H1 (cell line): ENCODE results near the gene SFTPB. TPM values are rescaled to one million over a fixed set of nuclear protein-coding genes. Genes with fewer than 3 reads are reported as not detected.

Source experiments
- CTCF ChIA-PET: fragments of 300-600 bp; sonication (Branson Sonifier 250); formaldehyde crosslinking; loops from one replicate; lab custom pipeline; 2021; ENCODE audit not compliant: partially characterized antibody; lab: Charles Lee
- POLR2A ChIA-PET: fragments of 300-600 bp; sonication (Branson Sonifier 250); formaldehyde crosslinking; loops from one replicate; lab custom pipeline; 2021; ENCODE audit warnings: inconsistent platforms; ENCODE audit not compliant: partially characterized antibody; lab: Charles Lee
- DNase-seq, 2 experiments: peaks; one replicate each; pipeline versions ENCODE4 v3.0.0 to v3.0.0-alpha.2; 2010 to 2022; ENCODE audit warnings: low spot score in 2 of 2, low read depth in 1 of 2, mixed read lengths in 1 of 2
- FAIRE-seq: peaks from 2 replicates; lab custom pipeline; 2011; peaks lifted over from hg19 to GRCh38; lab: Jason Lieb, UNC
- H2AFZ ChIP-seq: 2 replicates; pipeline ENCODE4 v1.8.1; 2012; ENCODE audit warnings: low read length, inconsistent platforms
- H2AK5ac ChIP-seq: 2 replicates; pipeline ENCODE4 v1.6.1; 2013; ENCODE audit warnings: low read depth, low read length
- H2BK120ac ChIP-seq: replicated peaks from 2 replicates; pipeline ENCODE3; 2013; ENCODE audit warnings: low read depth, low read length, inconsistent platforms
- H2BK12ac ChIP-seq: 2 replicates; pipeline ENCODE4 v1.6.1; 2013; ENCODE audit warnings: low read depth, low read length
- H2BK15ac ChIP-seq: 2 replicates; pipeline ENCODE4 v1.6.1; 2013; ENCODE audit warnings: low read length
- H2BK20ac ChIP-seq: 2 replicates; pipeline ENCODE4 v1.6.1; 2013; ENCODE audit warnings: low read length
- H2BK5ac ChIP-seq: 2 replicates; pipeline ENCODE4 v1.6.1; 2013; ENCODE audit warnings: low read depth, low read length
- H3K14ac ChIP-seq: 2 replicates; pipeline ENCODE4 v1.6.1; 2013; ENCODE audit warnings: inconsistent platforms; ENCODE audit not compliant: insufficient read length
- H3K18ac ChIP-seq: 2 replicates; pipeline ENCODE4 v1.6.1; 2013; ENCODE audit warnings: low read length; ENCODE audit errors: extremely low read depth
- H3K23ac ChIP-seq: 2 replicates; pipeline ENCODE4 v1.6.1; 2013; ENCODE audit warnings: inconsistent platforms; ENCODE audit not compliant: insufficient read length
- H3K23me2 ChIP-seq: 2 replicates; pipeline ENCODE4 v1.6.1; 2013; ENCODE audit warnings: low read depth, low read length
- H3K27ac ChIP-seq: 2 replicates; pipeline ENCODE4 v1.6.1; 2011; ENCODE audit warnings: low read depth, low read length, inconsistent platforms
- H3K27me3 ChIP-seq, 4 experiments: replicated peaks in 1 of 4; 1 replicate in 1 of 4; 2 replicates in 3 of 4; pipeline versions ENCODE4 v1.6.1 to v1.8.1; 2011 to 2013; ENCODE audit warnings: low read length in 3 of 4, mild to moderate bottlenecking in 3 of 4, inconsistent platforms in 2 of 4, mixed read lengths in 2 of 4, moderate library complexity in 1 of 4; ENCODE audit not compliant: control insufficient read depth in 3 of 4, insufficient read depth in 3 of 4; ENCODE audit errors: extremely low read depth in 1 of 4
- H3K36me3 ChIP-seq, 4 experiments: 2 replicates each; pipeline versions ENCODE4 v1.6.1 to v1.8.1; 2011 to 2013; ENCODE audit warnings: mild to moderate bottlenecking in 4 of 4, low read length in 3 of 4, moderate library complexity in 2 of 4, control low read depth in 1 of 4, inconsistent platforms in 1 of 4; ENCODE audit not compliant: insufficient read depth in 4 of 4, control insufficient read depth in 2 of 4
- H3K4ac ChIP-seq: replicated peaks from 2 replicates; pipeline ENCODE3; 2013; ENCODE audit warnings: low read length, low read depth, mixed read lengths, inconsistent platforms; ENCODE audit not compliant: insufficient read length
- H3K4me1 ChIP-seq, 4 experiments: replicated peaks in 1 of 4; 1 replicate in 1 of 4; 2 replicates in 3 of 4; pipeline versions ENCODE4 v1.6.1 to v1.8.1; 2011 to 2013; ENCODE audit warnings: low read length in 3 of 4, inconsistent platforms in 2 of 4, mixed read lengths in 1 of 4; ENCODE audit not compliant: insufficient read depth in 4 of 4, control insufficient read depth in 3 of 4
- H3K4me2 ChIP-seq, 2 experiments: 2 replicates each; pipeline versions ENCODE4 v1.6.1 to v1.8.1; 2011 to 2013; ENCODE audit warnings: low read depth in 2 of 2, low read length in 2 of 2, control low read depth in 1 of 2, inconsistent platforms in 1 of 2, mild to moderate bottlenecking in 1 of 2; ENCODE audit not compliant: insufficient read depth in 1 of 2
- H3K4me3 ChIP-seq, 4 experiments: fragments of 200-600, 300-600 bp in 1 of 4; sonication (generic), shearing (Covaris generic), sonication (Bioruptor Twin) in 1 of 4; 2 replicates each; pipeline versions ENCODE4 v1.5.1 to v1.8.1; 2011 to 2016; ENCODE audit warnings: low read length in 4 of 4, low read depth in 3 of 4, control low read depth in 2 of 4, inconsistent platforms in 2 of 4, mild to moderate bottlenecking in 2 of 4, mixed read lengths in 1 of 4, moderate library complexity in 1 of 4; ENCODE audit not compliant: insufficient read depth in 2 of 4; ENCODE audit errors: extremely low read depth in 1 of 4
- H3K56ac ChIP-seq: replicated peaks from 2 replicates; pipeline ENCODE3; 2013; ENCODE audit warnings: low read depth, mild to moderate bottlenecking, mixed read lengths, low read length, inconsistent platforms; ENCODE audit not compliant: insufficient read length
- H3K79me1 ChIP-seq: 2 replicates; pipeline ENCODE4 v1.6.1; 2013; ENCODE audit warnings: low read depth, low read length, control low read depth
- H3K79me2 ChIP-seq, 2 experiments: 2 replicates each; pipeline versions ENCODE4 v1.6.1 to v1.8.1; 2012 to 2013; ENCODE audit warnings: low read length in 2 of 2, mild to moderate bottlenecking in 2 of 2, inconsistent platforms in 1 of 2; ENCODE audit not compliant: insufficient read depth in 2 of 2, control insufficient read depth in 1 of 2
- H3K9ac ChIP-seq, 4 experiments: replicated peaks in 1 of 4; 1 replicate in 1 of 4; 2 replicates in 3 of 4; pipeline versions ENCODE4 v1.6.1 to v1.8.1; 2011 to 2013; ENCODE audit warnings: low read depth in 3 of 4, low read length in 3 of 4, control low read depth in 2 of 4, mild to moderate bottlenecking in 2 of 4, moderate library complexity in 2 of 4, inconsistent platforms in 1 of 4; ENCODE audit errors: extremely low read depth in 1 of 4
- H3K9me3 ChIP-seq, 2 experiments: 2 replicates each; pipeline versions ENCODE4 v1.6.1 to v1.8.1; 2012 to 2013; ENCODE audit warnings: mild to moderate bottlenecking in 2 of 2, moderate library complexity in 2 of 2, control low read depth in 1 of 2, inconsistent platforms in 1 of 2, low read depth in 1 of 2, low read length in 1 of 2, mixed read lengths in 1 of 2; ENCODE audit not compliant: insufficient read depth in 2 of 2
- H4K20me1 ChIP-seq, 2 experiments: replicated peaks in 1 of 2; 2 replicates each; pipeline versions ENCODE3 to v1.8.1; 2011 to 2013; ENCODE audit warnings: inconsistent platforms in 2 of 2, low read length in 2 of 2, mild to moderate bottlenecking in 1 of 2; ENCODE audit not compliant: insufficient read depth in 2 of 2, control insufficient read depth in 1 of 2
- H4K5ac ChIP-seq: 2 replicates; pipeline ENCODE4 v1.6.1; 2013; ENCODE audit warnings: low read length, low read depth, mixed read lengths, inconsistent platforms; ENCODE audit not compliant: insufficient read length
- H4K8ac ChIP-seq: 2 replicates; pipeline ENCODE4 v1.8.0; 2013; ENCODE audit warnings: mild to moderate bottlenecking, moderate library complexity, low read length, inconsistent platforms; ENCODE audit not compliant: insufficient read depth; ENCODE audit errors: extremely low read depth
- H4K91ac ChIP-seq: replicated peaks from 2 replicates; pipeline ENCODE3; 2013; ENCODE audit warnings: low read length, mixed read lengths, inconsistent platforms; ENCODE audit not compliant: insufficient read length
- BCL11A ChIP-seq, 2 experiments: IDR thresholded peaks; one replicate each; pipeline ENCODE4 v1.6.1; 2011; ENCODE audit warnings: low read depth in 2 of 2, low read length in 2 of 2, mild to moderate bottlenecking in 2 of 2
- GTF2F1 ChIP-seq: IDR thresholded peaks from 2 replicates; pipeline ENCODE4 v1.6.1; 2012; ENCODE audit warnings: low read depth, low read length, improper control_type of control experiment, borderline replicate concordance
- KDM5A ChIP-seq: fragments of 200-600 bp; IDR thresholded peaks from 2 replicates; pipeline ENCODE4 v1.7.1; 2012; ENCODE audit warnings: mild to moderate bottlenecking, low read length, inconsistent platforms, mixed read lengths
- NANOG ChIP-seq: IDR thresholded peaks from 2 replicates; pipeline ENCODE4 v1.6.1; 2011; ENCODE audit warnings: low read length, low read depth, mild to moderate bottlenecking, inconsistent platforms; ENCODE audit not compliant: insufficient read depth, poor library complexity, severe bottlenecking
- TAF1 ChIP-seq: IDR thresholded peaks from 2 replicates; pipeline ENCODE4 v1.6.1; 2011; ENCODE audit warnings: mild to moderate bottlenecking, low read depth, low read length
- WGBS, 2 experiments: shearing (Covaris generic) in 1 of 2; methylation state at CpG; one replicate each; pipeline versions ENCODE4 v1.1.6 to v1.1.7; 2013 to 2015; ENCODE audit warnings: low lambda C conversion rate in 2 of 2, mixed read lengths in 2 of 2, inconsistent platforms in 1 of 2, low coverage in 1 of 2, missing lambda C conversion rate in 1 of 2; ENCODE audit not compliant: insufficient replicate concordance in 2 of 2, insufficient coverage in 1 of 2, insufficient read length in 1 of 2; ENCODE audit errors: extremely low coverage in 1 of 2, missing lambda C conversion rate in 1 of 2; 5-methylcytosine and 5-hydroxymethylcytosine counted together
- polyA plus RNA-seq, 7 experiments: library from polyadenylated mRNA; depleted of rRNA in 3 of 7; stranded (reverse) in 5 of 7; unstranded in 2 of 7; fragments of >200 nt in 5 of 7; fragments of 200-250 nt in 2 of 7; gene quantifications; 1 replicate in 5 of 7; 2 replicates in 1 of 7; 4 replicates in 1 of 7; pipeline versions ENCODE4 v1.2.1 to v1.2.3, GENCODE V29; 2011 to 2013; ENCODE audit warnings: missing spikeins in 2 of 7, mixed read lengths in 2 of 7
- total RNA-seq: library from RNA; stranded (reverse); fragmentation: NEBNext Ultra II Directional; extraction: Animal tissue kit (Norgen Biotek cat#: 25700); gene quantifications from 2 replicates; pipeline ENCODE4 v1.2.1, GENCODE V29; 2021
- TF ChIP-seq, protein P1 (sequence below): IDR thresholded peaks from 2 replicates; pipeline ENCODE4 v1.6.1; 2011; ENCODE audit warnings: low read depth, mild to moderate bottlenecking, low read length; ENCODE audit not compliant: insufficient read depth

The SFTPB gene
- total and polyA plus RNA-seq, 2 of the 8 experiments (the other 6 are each of a cell fraction or from before 2014, with no cell fraction given) = not detected

- WGBS, 2 experiments = 91% methylated on average over 2 of the region's 2 CpGs; no CpG with 5 or more reads in 1 of the 2 experiments
- Histone ChIP-seq H3K18ac (no peak overlapping the region), H3K79me2 (no peaks in the 10 kb centered on the region), H4K20me1 (peaks cover 0 to 6% of the 10 kb centered on the region in 2 experiments), H3K79me1 (no peaks in the 10 kb centered on the region), H3K14ac (no peak overlapping the region), H2AK5ac (no peak overlapping the region), H3K23ac (no peak overlapping the region), H3K4me1 (no peaks in the 10 kb centered on the region), H2BK15ac (no peak overlapping the region), H4K91ac (no peak overlapping the region), H2BK5ac (no peak overlapping the region), H3K56ac (no peak overlapping the region), H3K36me3 (peaks cover 33 to 94% (median 78%) of the 10 kb centered on the region in 4 experiments), H3K27ac (no peak overlapping the region), H2BK20ac (no peak overlapping the region), H3K23me2 (0 out of 2 replicates have a peak, but pooled peaks cover 2% of the 10 kb centered on the region), H4K5ac (no peak overlapping the region), H3K9me3 (no peaks in the 10 kb centered on the region), H3K4ac (no peak overlapping the region), H3K9ac (no peak overlapping the region), H2BK12ac (no peak overlapping the region), H2AFZ (no peak overlapping the region), H4K8ac (no peak overlapping the region), H2BK120ac (no peak overlapping the region), H3K4me2 (no peak overlapping the region), H3K27me3 (no peaks in the 10 kb centered on the region), H3K4me3 (no peak overlapping the region)
- FAIRE-seq (no peak), DNase-seq (no peak)
- ChIA-PET CTCF (interaction anchor here (0.8 to 8.4 kb wide), 5 partner anchors 8 to 103 kb away, joined by 3 to 69 read pairs (median 4); no protein-coding TSS in a partner anchor), POLR2A (interaction anchor here (0.9 to 2.2 kb wide), 6 partner anchors 9 to 29 kb away, joined by 3 to 11 read pairs (median 4); no protein-coding TSS in a partner anchor)
- no peak for TF ChIP-seq BCL11A (IDR thresholded peaks at IDR 0.05; ENCODE audit: low read depth in 2 of 2, low read length in 2 of 2)
- TF ChIP-seq KDM5A = no peak
- TF ChIP-seq TAF1 = no peak
- TF ChIP-seq, protein P1, sequence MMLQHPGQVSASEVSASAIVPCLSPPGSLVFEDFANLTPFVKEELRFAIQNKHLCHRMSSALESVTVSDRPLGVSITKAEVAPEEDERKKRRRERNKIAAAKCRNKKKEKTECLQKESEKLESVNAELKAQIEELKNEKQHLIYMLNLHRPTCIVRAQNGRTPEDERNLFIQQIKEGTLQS = no peak
- no peak for TF ChIP-seq GTF2F1
- no peak for TF ChIP-seq NANOG
Observed at GRCh38 chr2:85646166-85646565, 21.8 kb downstream of the SFTPB start.
